ENCODE data around the gene ABHD16A. TPM values are rescaled to one million over a fixed set of nuclear protein-coding genes. Genes with fewer than 3 reads are reported as not detected.
A peak's percentile ranks its signal among the peaks of the same experiment; 100 is the strongest.

Gene ABHD16A
- total RNA-seq, 1 donor from 2014 or later = 96.9 TPM

DNA sequence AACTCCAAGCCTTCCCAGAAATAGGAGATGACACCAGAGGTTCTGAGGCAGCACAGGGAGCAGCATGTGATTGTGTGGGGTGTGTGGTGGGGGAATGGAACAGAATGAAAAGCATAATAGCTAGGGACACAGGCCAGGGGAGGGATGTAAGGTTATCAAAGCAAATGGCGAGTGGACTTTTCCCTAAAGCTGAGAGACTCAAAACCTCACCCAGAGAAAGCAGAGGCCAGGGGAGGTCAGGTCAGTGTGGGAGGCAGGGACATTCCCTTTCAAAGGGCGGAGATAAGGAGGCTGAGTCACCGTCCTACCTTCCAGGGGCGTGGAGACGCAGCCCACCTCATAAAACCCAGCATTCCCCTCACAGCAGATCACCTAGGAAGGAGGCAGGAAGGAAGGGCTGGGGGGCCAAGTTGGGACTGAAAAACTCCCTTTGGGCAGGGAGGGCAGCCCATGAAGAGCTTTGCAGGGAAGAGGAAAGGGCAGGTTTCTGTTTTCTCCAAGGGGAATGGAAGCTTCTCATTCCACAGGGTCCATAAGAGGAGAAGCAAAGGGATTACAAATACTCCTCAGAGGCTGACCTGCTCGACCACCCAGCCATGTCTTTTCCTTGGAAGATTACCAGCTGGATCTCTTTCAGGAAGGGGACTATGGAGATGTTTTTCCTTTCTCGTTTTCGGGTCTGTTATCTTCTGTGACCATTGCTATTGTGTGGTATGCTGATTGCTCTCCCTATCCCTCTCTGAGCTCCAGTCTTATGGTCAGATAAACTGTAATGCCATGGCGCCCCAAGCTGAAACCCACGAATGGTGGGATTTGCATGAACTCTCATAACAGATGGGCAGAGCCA, 12.7 kb downstream of the ABHD16A start:
- H3K4me1 Mint-ChIP-seq (ENCODE audit: low read depth) = peaks cover 11% of the 10 kb centered on the region
- TF ChIP-seq, protein P1, sequence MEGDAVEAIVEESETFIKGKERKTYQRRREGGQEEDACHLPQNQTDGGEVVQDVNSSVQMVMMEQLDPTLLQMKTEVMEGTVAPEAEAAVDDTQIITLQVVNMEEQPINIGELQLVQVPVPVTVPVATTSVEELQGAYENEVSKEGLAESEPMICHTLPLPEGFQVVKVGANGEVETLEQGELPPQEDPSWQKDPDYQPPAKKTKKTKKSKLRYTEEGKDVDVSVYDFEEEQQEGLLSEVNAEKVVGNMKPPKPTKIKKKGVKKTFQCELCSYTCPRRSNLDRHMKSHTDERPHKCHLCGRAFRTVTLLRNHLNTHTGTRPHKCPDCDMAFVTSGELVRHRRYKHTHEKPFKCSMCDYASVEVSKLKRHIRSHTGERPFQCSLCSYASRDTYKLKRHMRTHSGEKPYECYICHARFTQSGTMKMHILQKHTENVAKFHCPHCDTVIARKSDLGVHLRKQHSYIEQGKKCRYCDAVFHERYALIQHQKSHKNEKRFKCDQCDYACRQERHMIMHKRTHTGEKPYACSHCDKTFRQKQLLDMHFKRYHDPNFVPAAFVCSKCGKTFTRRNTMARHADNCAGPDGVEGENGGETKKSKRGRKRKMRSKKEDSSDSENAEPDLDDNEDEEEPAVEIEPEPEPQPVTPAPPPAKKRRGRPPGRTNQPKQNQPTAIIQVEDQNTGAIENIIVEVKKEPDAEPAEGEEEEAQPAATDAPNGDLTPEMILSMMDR (IDR thresholded peaks at IDR 0.05; ENCODE audit: unreplicated experiment) = no peak
- no peak overlapping the region for H3K4me3 Mint-ChIP-seq (ENCODE audit: low read depth)
- peaks cover 27% of the 10 kb centered on the region for H3K36me3 Mint-ChIP-seq (ENCODE audit: insufficient read depth)
- H3K9me3 Mint-ChIP-seq (ENCODE audit: low read depth) = no peaks in the 10 kb centered on the region
- DNase-seq (ENCODE audit: low spot score, unreplicated experiment) = no peak
- no peaks in the 10 kb centered on the region for H3K27me3 Mint-ChIP-seq
- H3K27ac Mint-ChIP-seq = peak overlapping the region; percentile 96

GRCh38 chr6:31689249-31690110, 13.6 kb downstream of the ABHD16A start:
- Mint-ChIP-seq H3K4me1 (ENCODE audit: low read depth) (peaks cover 11% of the 10 kb centered on the region), H3K9me3 (ENCODE audit: low read depth) (no peaks in the 10 kb centered on the region), H3K4me3 (ENCODE audit: low read depth) (no peak overlapping the region), H3K36me3 (ENCODE audit: insufficient read depth) (peaks cover 28% of the 10 kb centered on the region), H3K27me3 (no peaks in the 10 kb centered on the region), H3K27ac (peak overlapping the region; percentile 96)
- TF ChIP-seq, protein P1 (IDR thresholded peaks at IDR 0.05; ENCODE audit: unreplicated experiment) = peak; percentile 44
- DNase-seq (ENCODE audit: low spot score, unreplicated experiment) = no peak

DNA sequence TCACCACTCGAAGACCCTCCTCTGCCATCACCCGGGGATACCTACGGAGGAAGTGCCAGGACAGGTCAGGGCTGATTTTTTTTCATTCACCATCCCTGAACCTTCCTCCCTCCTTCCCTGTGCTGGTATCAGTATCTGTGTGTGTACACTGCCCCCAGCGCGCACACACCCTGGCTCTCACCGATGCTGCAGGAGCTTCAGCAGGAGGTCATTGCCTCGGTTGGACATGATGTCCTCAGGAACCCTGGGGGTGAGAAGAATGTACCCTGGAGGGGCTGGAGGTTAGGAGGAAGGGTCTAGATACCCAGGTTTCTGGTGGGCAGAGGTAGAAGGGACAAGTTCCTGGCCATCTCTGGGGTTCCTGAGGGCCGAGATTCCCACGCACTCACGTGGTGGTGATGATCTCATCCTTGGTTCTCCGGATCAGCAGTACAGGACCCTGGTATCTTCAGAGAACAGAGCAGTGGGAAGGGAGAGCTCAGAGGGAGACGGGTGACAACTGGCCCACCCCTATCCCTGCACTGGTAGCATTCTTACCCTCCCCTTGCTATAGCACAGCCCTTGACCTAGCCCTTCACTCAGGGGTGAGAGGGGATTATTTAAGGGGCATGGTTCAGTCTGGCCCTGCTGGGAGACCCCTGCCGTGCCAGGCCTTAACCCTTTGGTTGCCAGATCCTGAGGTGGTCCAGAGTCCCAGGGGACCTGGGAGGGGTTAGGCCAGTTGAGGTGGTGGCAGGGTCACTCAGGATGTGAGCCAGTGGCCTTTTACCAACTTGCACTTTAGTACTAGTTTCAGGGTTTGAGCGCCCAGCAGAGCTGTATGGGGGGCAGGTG, 15.0 kb downstream of the ABHD16A start:
- Mint-ChIP-seq H3K36me3 (ENCODE audit: insufficient read depth) (peaks cover 25% of the 10 kb centered on the region), H3K27ac (no peak overlapping the region)

DNA sequence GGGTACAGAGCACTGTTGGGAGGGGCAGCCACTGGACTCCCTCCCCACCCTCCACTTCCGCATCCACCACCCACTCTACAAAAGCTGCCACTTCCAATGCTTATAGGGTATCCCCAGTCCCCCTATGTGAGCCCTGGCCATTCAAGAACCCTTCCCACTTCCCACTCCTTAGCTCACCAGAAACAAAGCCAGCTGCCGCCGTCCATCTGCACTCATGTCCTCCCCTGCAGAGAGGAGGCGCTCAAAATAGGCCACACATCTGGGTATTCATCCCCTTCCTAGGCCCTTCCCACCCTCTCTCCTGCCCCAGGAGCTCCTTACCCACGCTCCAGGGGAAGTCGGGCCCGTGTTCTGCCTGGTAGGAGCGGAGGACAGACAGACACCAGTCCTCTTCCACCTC, 15.8 kb downstream of the ABHD16A start:
- DNase-seq (ENCODE audit: low spot score, unreplicated experiment) = no peak
- TF ChIP-seq, protein P1 (IDR thresholded peaks at IDR 0.05; ENCODE audit: unreplicated experiment) = no peak
- H3K4me1 Mint-ChIP-seq (ENCODE audit: low read depth) = peaks cover 18% of the 10 kb centered on the region
- H3K27ac Mint-ChIP-seq = no peak overlapping the region
- H3K4me3 Mint-ChIP-seq (ENCODE audit: low read depth) = no peak overlapping the region
- H3K27me3 Mint-ChIP-seq = no peaks in the 10 kb centered on the region
- no peaks in the 10 kb centered on the region for H3K9me3 Mint-ChIP-seq (ENCODE audit: low read depth)
- peaks cover 19% of the 10 kb centered on the region for H3K36me3 Mint-ChIP-seq (ENCODE audit: insufficient read depth)

More for the DNA sequence above, 15.0 kb downstream of the ABHD16A start:
- H3K27me3 Mint-ChIP-seq = no peaks in the 10 kb centered on the region
- no peak overlapping the region for H3K4me3 Mint-ChIP-seq (ENCODE audit: low read depth)
- no peaks in the 10 kb centered on the region for H3K9me3 Mint-ChIP-seq (ENCODE audit: low read depth)
- TF ChIP-seq, protein P1 (IDR thresholded peaks at IDR 0.05; ENCODE audit: unreplicated experiment) = no peak
- peaks cover 17% of the 10 kb centered on the region for H3K4me1 Mint-ChIP-seq (ENCODE audit: low read depth)
- DNase-seq (ENCODE audit: low spot score, unreplicated experiment) = no peak
